Natural killer cell (primary cell): ENCODE measurements around the gene SH3PXD2B. TPM values are rescaled to one million over a fixed set of nuclear protein-coding genes. Genes with fewer than 3 reads are reported as not detected.
"Not testable (repeated sequence)": the region's sequence is repeated elsewhere in the genome, so short reads cannot be mapped to it uniquely, and the experiment has no call there.

Experiments used
- ATAC-seq, 3 donors: fragments of 150-1000 bp in 2 of 3; fragments of 200-7000 bp in 1 of 3; cut with Tn5 transposase; 1 replicate in 1 of 3; 2 replicates in 2 of 3; pipeline ENCODE4 v1.10.0; 2021; ENCODE audit warnings: mild to moderate bottlenecking in 2 of 3, moderate library complexity in 2 of 3
- DNase-seq, 2 donors: peaks; one replicate each; pipeline versions ENCODE4 v3.0.0 to v3.0.0-alpha.2; 2013 to 2021; ENCODE audit warnings: mixed read lengths in 1 of 2
- H3K27ac ChIP-seq: one replicate; pipeline ENCODE4 v1.5.1; 2013; ENCODE audit warnings: mild to moderate bottlenecking, low read length
- H3K27me3 ChIP-seq: one replicate; pipeline ENCODE4 v1.6.1; 2013; ENCODE audit warnings: low read length; ENCODE audit not compliant: control insufficient read depth, insufficient read depth
- H3K36me3 ChIP-seq: one replicate; pipeline ENCODE4 v1.6.1; 2013; ENCODE audit warnings: low read length; ENCODE audit not compliant: control insufficient read depth, insufficient read depth
- H3K4me1 ChIP-seq: one replicate; pipeline ENCODE4 v1.6.1; 2013; ENCODE audit warnings: low read length; ENCODE audit not compliant: control insufficient read depth, insufficient read depth
- H3K4me3 ChIP-seq: one replicate; pipeline ENCODE4 v1.5.1; 2013; ENCODE audit warnings: low read length
- H3K9me3 ChIP-seq: one replicate; pipeline ENCODE4 v1.6.1; 2013; ENCODE audit warnings: low read length; ENCODE audit not compliant: control insufficient read depth, insufficient read depth
- H3K27ac Mint-ChIP-seq, 2 donors: one replicate each; pipeline ENCODE4 v1.8.0; 2022; ENCODE audit warnings: mild to moderate bottlenecking in 2 of 2, mixed read lengths in 2 of 2, moderate library complexity in 1 of 2
- H3K27me3 Mint-ChIP-seq, 2 donors: one replicate each; pipeline ENCODE4 v1.8.0; 2022; ENCODE audit warnings: low read depth in 2 of 2, mixed read lengths in 2 of 2
- H3K36me3 Mint-ChIP-seq: one replicate; pipeline ENCODE4 v1.8.0; 2022; ENCODE audit warnings: mixed read lengths
- H3K4me1 Mint-ChIP-seq, 2 donors: one replicate each; pipeline ENCODE4 v1.8.0; 2022; ENCODE audit warnings: mixed read lengths in 2 of 2
- H3K4me3 Mint-ChIP-seq: one replicate; pipeline ENCODE4 v1.8.0; 2022; ENCODE audit warnings: mild to moderate bottlenecking, moderate library complexity, mixed read lengths
- H3K9me3 Mint-ChIP-seq, 2 donors: one replicate each; pipeline ENCODE4 v1.8.0; 2022; ENCODE audit warnings: mixed read lengths in 2 of 2
- WGBS: methylation state at CpG from one replicate; pipeline ENCODE4 v1.1.7; 2013; ENCODE audit warnings: missing lambda C conversion rate; ENCODE audit not compliant: insufficient coverage; 5-methylcytosine and 5-hydroxymethylcytosine counted together
- intact Hi-C: fragments of 100-400 bp; cut with micrococcal nuclease; formaldehyde crosslinking; loops from one replicate; pipeline ENCODE4 v1.14.2; 2022
- total RNA-seq, 4 donors: library from RNA; stranded (reverse); fragments of 120-200 nt in 1 of 4; gene quantifications; one replicate each; pipeline versions ENCODE4 v1.2.3 to v1.2.4, GENCODE V29; 2013 to 2022
- TF ChIP-seq, protein P1 (sequence below): fragments of 200-600 bp; IDR thresholded peaks from one replicate; pipeline ENCODE4 v1.8.0; 2022; ENCODE audit warnings: antibody characterized with exemption

The SH3PXD2B gene
- total RNA-seq, 3 donors from 2014 or later (not counting 1 experiment from before 2014, with no cell fraction given) = 0.25 to 0.35 TPM; not detected in 1

DNA sequence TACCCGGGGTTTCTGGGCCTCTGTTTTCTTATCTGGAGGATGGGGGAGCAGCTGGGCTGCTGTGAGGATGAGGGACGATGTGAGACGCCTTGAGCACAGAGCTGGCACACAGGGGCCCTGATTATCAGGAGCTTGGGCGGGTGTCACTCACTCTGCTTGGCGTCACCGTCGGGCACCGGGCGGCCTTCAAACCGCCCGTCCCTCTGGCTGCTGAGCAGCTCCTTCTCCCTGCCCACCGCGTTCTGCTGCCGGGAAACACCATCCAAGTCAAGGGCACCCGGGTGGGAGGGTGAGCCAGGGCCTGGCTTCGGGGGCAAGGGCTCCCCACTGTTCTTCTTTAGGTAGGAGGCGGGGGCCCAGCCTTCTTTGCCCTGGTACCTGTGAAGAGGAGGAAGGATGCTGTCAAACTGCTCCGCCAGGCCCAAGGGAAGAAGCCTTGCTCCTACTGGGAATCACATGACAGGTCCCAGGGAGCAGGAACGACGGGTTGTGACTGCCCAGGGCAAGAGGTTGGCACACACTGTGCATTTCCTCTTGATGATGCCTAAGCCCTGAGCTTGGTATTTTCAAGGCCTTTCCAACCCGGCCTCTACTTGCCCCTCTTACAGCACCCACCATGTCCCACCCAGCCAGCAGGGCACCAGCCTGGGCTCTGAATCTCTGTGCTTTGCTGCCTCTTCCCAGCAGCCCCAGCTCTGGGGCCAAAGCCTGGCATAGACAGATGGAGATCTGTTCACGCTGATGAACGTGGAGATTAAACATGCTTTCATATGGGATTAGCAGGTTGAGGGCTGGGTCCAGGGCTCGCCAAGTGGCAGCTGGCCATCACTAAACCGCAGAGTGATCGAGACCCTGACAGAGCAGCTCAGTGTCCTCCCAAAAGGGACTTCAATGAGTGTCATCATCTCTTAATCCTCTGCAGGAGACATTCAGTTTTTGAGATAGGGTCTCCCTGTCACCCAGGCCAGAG, 103.8 kb downstream of the SH3PXD2B start:
- H3K4me3 ChIP-seq = no peak overlapping the region
- 92% methylated on average over 26 of the region's 26 CpGs for WGBS
- no peak for ATAC-seq
- TF ChIP-seq, protein P1, sequence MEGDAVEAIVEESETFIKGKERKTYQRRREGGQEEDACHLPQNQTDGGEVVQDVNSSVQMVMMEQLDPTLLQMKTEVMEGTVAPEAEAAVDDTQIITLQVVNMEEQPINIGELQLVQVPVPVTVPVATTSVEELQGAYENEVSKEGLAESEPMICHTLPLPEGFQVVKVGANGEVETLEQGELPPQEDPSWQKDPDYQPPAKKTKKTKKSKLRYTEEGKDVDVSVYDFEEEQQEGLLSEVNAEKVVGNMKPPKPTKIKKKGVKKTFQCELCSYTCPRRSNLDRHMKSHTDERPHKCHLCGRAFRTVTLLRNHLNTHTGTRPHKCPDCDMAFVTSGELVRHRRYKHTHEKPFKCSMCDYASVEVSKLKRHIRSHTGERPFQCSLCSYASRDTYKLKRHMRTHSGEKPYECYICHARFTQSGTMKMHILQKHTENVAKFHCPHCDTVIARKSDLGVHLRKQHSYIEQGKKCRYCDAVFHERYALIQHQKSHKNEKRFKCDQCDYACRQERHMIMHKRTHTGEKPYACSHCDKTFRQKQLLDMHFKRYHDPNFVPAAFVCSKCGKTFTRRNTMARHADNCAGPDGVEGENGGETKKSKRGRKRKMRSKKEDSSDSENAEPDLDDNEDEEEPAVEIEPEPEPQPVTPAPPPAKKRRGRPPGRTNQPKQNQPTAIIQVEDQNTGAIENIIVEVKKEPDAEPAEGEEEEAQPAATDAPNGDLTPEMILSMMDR = no peak
- intact Hi-C loops = no loop called here
- no peaks in the 10 kb centered on the region for H3K36me3 ChIP-seq
- no peaks in the 10 kb centered on the region for H3K36me3 Mint-ChIP-seq
- no peak overlapping the region for H3K4me3 Mint-ChIP-seq
- DNase-seq = no peak
- H3K9me3 Mint-ChIP-seq = no peaks in the 10 kb centered on the region
- H3K27ac Mint-ChIP-seq = no peak overlapping the region
- no peaks in the 10 kb centered on the region for H3K9me3 ChIP-seq
- peaks cover 0 to 3% of the 10 kb centered on the region in 2 donors for H3K27me3 Mint-ChIP-seq
- no peaks in the 10 kb centered on the region for H3K4me1 Mint-ChIP-seq
- no peaks in the 10 kb centered on the region for H3K4me1 ChIP-seq
- no peaks in the 10 kb centered on the region for H3K27me3 ChIP-seq
- no peak overlapping the region for H3K27ac ChIP-seq

DNA sequence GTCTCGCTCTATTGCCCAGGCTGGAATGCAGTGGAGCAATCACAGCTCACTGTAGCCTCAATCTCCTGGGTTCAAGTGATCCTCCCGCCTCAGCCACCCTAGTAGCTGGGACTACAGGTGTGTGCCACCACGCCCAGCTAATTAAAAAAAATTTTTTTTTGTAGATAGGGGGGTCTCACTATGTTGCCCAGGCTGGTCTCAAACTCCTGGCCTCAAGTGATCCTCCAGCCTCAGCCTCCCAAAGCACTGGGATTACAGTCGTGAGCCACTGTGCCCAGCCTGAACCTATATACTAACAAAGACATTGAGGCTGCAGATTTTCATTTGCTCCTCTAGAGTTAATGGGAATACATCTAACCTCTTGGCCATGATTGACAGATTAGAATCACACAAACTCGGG, 105.6 kb downstream of the SH3PXD2B start:
- DNase-seq, H3K4me3 Mint-ChIP-seq, H3K4me1 ChIP-seq, H3K27ac ChIP-seq, H3K27me3 Mint-ChIP-seq, ATAC-seq, H3K27ac Mint-ChIP-seq, intact Hi-C loops, H3K27me3 ChIP-seq, H3K4me1 Mint-ChIP-seq, H3K9me3 ChIP-seq, H3K36me3 ChIP-seq, H3K9me3 Mint-ChIP-seq, H3K4me3 ChIP-seq, H3K36me3 Mint-ChIP-seq: not testable (repeated sequence)
- 91% methylated on average over 4 of the region's 5 CpGs for WGBS

DNA sequence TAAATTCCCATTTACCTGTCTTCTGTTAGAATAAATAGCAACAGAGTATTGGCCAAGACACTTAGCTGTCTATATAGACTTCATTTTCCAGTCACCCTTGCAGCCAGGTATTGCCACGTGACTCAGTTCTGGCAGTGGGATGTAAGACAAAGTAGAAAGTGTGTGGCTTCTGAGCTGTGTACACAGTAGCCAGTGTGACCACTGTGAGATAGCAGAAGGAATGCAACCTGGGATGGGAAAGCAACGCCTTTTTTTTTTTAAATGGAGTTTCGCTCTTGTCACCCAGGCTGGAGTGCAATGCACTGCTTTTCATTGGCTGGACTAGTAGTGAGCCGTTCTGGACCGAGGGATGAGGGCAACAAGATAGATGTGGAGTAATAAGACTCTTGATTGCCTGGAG, 106.2 kb downstream of the SH3PXD2B start:
- Histone ChIP-seq H3K27ac (no peak overlapping the region), H3K36me3 (no peaks in the 10 kb centered on the region), H3K4me3 (no peak overlapping the region), H3K4me1 (no peaks in the 10 kb centered on the region), H3K9me3 (no peaks in the 10 kb centered on the region), H3K27me3 (no peaks in the 10 kb centered on the region)
- no peaks in the 10 kb centered on the region for H3K27me3 Mint-ChIP-seq
- DNase-seq = no peak
- WGBS = 86% methylated on average over 5 of the region's 5 CpGs
- TF ChIP-seq, protein P1 = no peak
- no peaks in the 10 kb centered on the region for H3K9me3 Mint-ChIP-seq
- H3K4me3 Mint-ChIP-seq = no peak overlapping the region
- intact Hi-C loops = no loop called here
- no peak for ATAC-seq
- H3K4me1 Mint-ChIP-seq = no peaks in the 10 kb centered on the region
- no peak overlapping the region for H3K27ac Mint-ChIP-seq
- H3K36me3 Mint-ChIP-seq = no peaks in the 10 kb centered on the region

DNA sequence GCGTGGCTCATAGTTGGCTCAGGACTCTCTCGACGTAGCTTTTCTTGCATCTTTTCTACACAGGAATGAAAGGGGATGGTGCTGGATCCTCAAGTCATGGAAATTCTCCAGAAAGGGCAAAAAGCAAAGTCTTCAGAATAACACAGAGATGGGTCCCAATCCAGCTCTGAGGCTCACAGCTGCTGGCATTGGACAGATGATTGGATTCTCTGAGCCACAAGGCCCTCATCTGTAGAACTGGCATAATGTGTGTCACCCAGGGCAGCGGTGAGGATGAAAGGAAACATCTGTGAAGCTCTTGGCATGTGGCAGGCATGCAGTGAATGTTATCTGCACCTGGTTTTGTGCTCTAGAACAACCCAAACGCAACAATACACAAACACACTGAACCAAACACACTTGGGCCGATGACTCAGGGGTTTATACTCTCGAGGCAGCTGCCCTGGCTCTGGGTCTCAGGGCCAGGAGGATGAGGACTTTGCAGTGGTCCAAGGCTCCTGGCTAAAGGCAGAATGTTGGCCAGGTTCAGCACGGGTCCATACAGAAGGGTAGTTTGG, 106.8 kb downstream of the SH3PXD2B start:
- no peaks in the 10 kb centered on the region for H3K4me1 Mint-ChIP-seq
- Histone ChIP-seq H3K36me3 (no peaks in the 10 kb centered on the region), H3K9me3 (no peaks in the 10 kb centered on the region), H3K4me1 (no peaks in the 10 kb centered on the region), H3K27me3 (no peaks in the 10 kb centered on the region), H3K4me3 (no peak overlapping the region), H3K27ac (no peak overlapping the region)
- ATAC-seq (no peak), DNase-seq (no peak)
- no peak overlapping the region for H3K27ac Mint-ChIP-seq
- 68% methylated on average over 8 of the region's 8 CpGs for WGBS
- no peaks in the 10 kb centered on the region for H3K27me3 Mint-ChIP-seq
- no peaks in the 10 kb centered on the region for H3K36me3 Mint-ChIP-seq
- no peaks in the 10 kb centered on the region for H3K9me3 Mint-ChIP-seq
- H3K4me3 Mint-ChIP-seq = no peak overlapping the region
- TF ChIP-seq, protein P1 = no peak
- intact Hi-C loops = no loop called here
